Measurements from ENCODE around the gene SLC25A23.
"Not testable (repeated sequence)": the region's sequence is repeated elsewhere in the genome, so short reads cannot be mapped to it uniquely, and the experiment has no call there.

The SLC25A23 gene

GRCh38 chr19:6406401-6406800 lies 53.2 kb downstream of the SLC25A23 start:
- TF ChIP-seq, protein P1, sequence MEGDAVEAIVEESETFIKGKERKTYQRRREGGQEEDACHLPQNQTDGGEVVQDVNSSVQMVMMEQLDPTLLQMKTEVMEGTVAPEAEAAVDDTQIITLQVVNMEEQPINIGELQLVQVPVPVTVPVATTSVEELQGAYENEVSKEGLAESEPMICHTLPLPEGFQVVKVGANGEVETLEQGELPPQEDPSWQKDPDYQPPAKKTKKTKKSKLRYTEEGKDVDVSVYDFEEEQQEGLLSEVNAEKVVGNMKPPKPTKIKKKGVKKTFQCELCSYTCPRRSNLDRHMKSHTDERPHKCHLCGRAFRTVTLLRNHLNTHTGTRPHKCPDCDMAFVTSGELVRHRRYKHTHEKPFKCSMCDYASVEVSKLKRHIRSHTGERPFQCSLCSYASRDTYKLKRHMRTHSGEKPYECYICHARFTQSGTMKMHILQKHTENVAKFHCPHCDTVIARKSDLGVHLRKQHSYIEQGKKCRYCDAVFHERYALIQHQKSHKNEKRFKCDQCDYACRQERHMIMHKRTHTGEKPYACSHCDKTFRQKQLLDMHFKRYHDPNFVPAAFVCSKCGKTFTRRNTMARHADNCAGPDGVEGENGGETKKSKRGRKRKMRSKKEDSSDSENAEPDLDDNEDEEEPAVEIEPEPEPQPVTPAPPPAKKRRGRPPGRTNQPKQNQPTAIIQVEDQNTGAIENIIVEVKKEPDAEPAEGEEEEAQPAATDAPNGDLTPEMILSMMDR (conservative IDR thresholded peaks at IDR 0.05; ENCODE audit: low read depth, low read length): no peak
- DNase-seq (ENCODE audit: low read depth): no peak
- H3K4me3 ChIP-seq (ENCODE audit: low read depth, low read length): no peak overlapping the region

- no peak overlapping the region for H3K4me3 ChIP-seq (ENCODE audit: low read depth, low read length)
- TF ChIP-seq, protein P1 (conservative IDR thresholded peaks at IDR 0.05; ENCODE audit: low read depth, low read length): no peak
- peak; percentile 87 for DNase-seq (ENCODE audit: low read depth)
Measured at GRCh38 chr19:6402837-6403608, 56.6 kb downstream of the SLC25A23 start.

GRCh38 chr19:6402058-6402457 lies 57.5 kb downstream of the SLC25A23 start:
- TF ChIP-seq, protein P1 (conservative IDR thresholded peaks at IDR 0.05; ENCODE audit: low read depth, low read length): no peak
- DNase-seq (ENCODE audit: low read depth): no peak
- H3K4me3 ChIP-seq (ENCODE audit: low read depth, low read length): no peak overlapping the region

DNA sequence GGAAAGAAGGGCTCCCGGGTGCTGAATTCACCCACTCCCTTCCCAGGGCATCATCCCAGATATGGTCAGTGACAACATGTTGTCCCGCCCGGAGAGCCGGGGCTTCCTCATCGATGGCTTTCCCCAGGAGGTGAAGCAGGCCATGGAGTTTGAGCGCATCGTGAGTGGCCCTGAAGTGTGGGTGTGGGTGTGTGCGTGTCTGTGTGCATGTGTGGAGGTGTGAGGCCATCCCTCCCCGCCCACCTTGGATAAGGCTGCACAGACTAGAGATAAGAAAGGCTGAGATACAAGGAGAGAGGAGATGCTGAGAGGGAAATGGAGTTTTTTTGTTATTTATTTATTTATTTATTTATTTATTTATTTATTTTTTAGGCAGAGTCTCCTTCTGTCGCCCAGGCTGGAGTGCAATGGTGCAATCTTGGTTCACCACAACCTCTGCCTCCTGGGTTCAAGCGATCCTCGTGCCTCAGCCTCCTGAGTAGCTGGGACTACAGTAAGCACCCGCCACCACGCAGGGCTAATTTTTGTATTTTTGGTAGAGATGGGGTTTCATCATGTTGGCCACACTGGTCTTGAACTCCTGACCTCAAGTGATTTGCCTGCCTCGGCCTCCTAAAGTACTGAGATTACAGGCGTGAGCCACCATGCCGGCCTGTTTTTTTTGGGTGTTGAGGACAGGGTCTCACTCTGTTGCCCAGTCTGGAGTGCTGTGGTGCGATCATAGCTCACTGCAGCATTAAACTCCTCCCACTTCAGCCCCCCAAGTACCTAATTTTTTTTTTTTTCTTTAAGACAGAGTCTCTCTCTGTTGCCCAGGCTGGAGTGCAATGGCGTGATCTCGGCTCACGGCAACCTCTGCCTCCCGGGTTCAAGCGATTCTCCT lies 59.3 kb downstream of the SLC25A23 start:
- H3K4me3 ChIP-seq (ENCODE audit: low read depth, low read length); DNase-seq (ENCODE audit: low read depth): not testable (repeated sequence)

DNA sequence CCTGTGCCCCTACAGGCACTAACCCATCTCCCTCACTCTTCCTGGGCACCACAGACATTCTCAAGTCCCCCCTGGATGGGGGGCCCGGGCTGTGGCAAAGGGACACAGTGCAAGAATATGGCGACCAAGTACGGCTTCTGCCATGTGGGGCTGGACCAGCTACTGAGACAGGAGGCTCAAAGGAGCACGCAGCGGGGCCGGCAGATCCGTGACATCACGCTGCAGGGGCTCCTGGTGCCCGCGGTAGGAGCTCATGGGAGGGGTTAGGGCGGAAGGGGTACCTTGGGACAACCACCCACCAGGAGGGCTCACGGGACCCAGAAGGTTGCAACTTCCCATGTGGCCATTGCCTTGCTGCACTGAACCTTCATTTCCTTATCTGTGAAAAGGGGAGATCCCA lies 63.3 kb downstream of the SLC25A23 start:
- H3K4me3 ChIP-seq (ENCODE audit: low read depth, low read length): no peak overlapping the region
- DNase-seq (ENCODE audit: low read depth): no peak
- TF ChIP-seq, protein P1 (conservative IDR thresholded peaks at IDR 0.05; ENCODE audit: low read depth, low read length): no peak

- DNase-seq (ENCODE audit: low read depth): no peak
- H3K4me3 ChIP-seq (ENCODE audit: low read depth, low read length): no peak overlapping the region
- TF ChIP-seq, protein P1 (conservative IDR thresholded peaks at IDR 0.05; ENCODE audit: low read depth, low read length): no peak
Measured at GRCh38 chr19:6394831-6395230, 64.8 kb downstream of the SLC25A23 start.

- no peak for DNase-seq (ENCODE audit: low read depth)
- peak overlapping the region; percentile 93 for H3K4me3 ChIP-seq (ENCODE audit: low read depth, low read length)
- TF ChIP-seq, protein P1 (conservative IDR thresholded peaks at IDR 0.05; ENCODE audit: low read depth, low read length): no peak
Measured at GRCh38 chr19:6393983-6394412, 65.6 kb downstream of the SLC25A23 start.

All from choroid plexus epithelial cell (primary cell).